A673 (cell line): ENCODE measurements around the gene ZNF74.

Source experiments
- CTCF ChIP-seq: fragments of 300-800, 200-600 bp; sonication (generic); conservative IDR thresholded peaks from 2 replicates; pipeline ENCODE4 v1.5.1; 2017; ENCODE audit warnings: low read depth, mild to moderate bottlenecking, antibody characterized with exemption, low read length, moderate library complexity, mixed read lengths
- EZH2 ChIP-seq: fragments of 200-600 bp; sonication (generic); IDR thresholded peaks from 2 replicates; pipeline ENCODE4 v1.6.1; 2017; ENCODE audit warnings: borderline replicate concordance, low read depth, mild to moderate bottlenecking, mixed read lengths, antibody characterized with exemption, low read length; ENCODE audit not compliant: poor library complexity, severe bottlenecking

DNA sequence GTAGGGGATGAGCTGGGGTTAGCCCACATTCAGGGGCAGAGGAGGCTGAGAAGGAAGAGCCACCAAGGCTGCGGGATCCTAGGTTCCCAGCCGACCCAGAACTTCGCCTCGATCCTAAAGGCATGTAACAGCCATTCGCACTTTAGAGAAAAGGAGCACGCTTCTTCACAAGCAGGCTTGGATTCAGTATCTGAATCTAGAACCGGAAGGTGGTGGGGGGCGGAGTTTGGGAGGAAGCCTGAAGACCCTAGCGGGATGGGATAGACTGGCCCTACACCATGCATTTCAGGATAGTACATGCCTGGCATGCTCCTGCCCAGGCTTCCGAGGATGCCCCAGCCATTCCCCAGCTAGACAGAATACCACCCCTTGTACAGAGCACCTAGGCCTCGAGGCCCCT, 39.2 kb downstream of the ZNF74 start:
- TF ChIP-seq CTCF, result no peak
- TF ChIP-seq EZH2, result no peak
